HG03460 (cell line): Measurements from ENCODE around the gene MLC1.

Experiments
- ATAC-seq: cut with Tn5 transposase; IDR thresholded peaks from one replicate; pipeline ENCODE4 v1.9.1; 2021; ENCODE audit not compliant: unreplicated experiment

The MLC1 gene

DNA sequence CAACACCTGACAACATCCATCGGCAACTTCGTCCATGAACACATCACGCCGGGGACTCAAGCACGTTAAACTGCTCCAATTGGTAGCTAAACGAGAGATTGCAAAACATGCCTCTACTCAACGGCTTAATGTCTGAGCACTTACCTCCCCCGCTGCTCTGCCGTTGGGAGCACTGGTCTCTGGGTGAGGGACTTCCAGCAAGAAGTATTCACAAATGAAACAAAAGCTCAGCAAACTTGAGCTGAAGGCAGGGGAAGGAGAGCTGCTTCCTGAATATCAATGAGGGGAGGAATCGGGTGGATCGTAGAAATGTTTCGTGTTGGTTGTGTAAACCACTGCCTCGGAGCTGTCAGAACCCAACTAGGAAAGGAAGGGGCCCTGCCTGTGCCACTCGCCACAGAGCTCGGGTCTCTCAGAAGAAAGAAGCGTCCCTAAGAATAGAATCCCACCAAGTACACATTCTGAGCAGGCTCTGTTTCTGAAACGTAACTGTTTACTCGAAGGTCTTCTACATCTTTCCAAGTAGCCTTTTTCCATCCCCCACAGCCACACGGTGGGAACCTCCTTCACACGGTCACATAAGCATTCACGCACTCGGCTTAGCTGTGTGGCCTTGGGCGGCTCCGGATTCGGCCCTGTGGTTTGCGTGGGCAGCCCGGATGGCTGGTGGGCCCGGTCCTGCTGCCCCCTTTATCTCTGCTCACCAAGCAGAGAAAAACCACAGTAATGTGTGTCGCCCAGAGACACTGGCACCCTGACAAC lies at the start of gene MLC1:
Gene MLC1 (minus strand): TSS at position 216 of the 762 bp plus-strand sequence. CDS start 524 bp downstream, outside the sequence.
- no peak for ATAC-seq

DNA sequence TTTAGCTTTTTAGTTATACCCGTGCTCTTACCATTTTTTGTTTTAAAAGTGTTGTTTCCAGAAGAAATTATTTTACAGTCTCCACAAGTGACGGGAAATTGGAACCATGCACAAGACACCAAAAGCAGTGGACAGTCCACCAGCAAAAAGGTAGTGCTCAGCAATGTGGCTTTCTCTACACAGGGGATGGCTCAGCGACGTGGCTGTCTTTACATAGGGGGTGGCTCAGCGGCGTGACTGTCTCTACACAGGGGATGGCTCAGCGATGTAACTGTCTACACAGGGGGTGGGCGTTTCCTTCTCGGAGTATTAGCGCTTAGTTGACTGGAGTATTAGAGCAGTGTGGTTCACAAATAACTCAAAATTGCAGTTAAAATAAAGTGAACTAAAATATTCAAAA lies 49.3 kb upstream of the MLC1 start:
- no peak for ATAC-seq

DNA sequence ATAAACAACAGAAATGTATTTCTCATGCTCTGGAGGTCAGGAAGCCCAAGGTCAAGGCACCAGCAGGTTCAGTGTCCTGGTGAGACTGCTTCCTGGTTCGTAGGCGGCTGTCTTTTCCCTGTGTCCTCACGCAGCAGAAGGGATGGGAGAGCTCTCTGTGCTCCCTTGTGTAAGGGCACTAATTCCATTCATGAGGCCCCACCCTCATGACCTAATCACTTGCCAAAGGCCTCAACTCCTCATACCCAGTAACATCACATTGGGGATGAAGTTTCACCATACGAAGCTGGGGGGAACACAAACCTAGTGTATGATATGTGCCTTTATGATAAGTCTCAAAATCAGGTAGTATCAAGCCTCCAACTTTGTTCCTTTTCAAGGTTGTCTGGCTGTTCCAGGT lies 46.7 kb upstream of the MLC1 start:
- ATAC-seq = no peak

- ATAC-seq = no peak
Observed at GRCh38 chr22:50129121-50129736, 44.0 kb upstream of the MLC1 start.

GRCh38 chr22:50125029-50125428 lies 39.8 kb upstream of the MLC1 start:
- no peak for ATAC-seq

DNA sequence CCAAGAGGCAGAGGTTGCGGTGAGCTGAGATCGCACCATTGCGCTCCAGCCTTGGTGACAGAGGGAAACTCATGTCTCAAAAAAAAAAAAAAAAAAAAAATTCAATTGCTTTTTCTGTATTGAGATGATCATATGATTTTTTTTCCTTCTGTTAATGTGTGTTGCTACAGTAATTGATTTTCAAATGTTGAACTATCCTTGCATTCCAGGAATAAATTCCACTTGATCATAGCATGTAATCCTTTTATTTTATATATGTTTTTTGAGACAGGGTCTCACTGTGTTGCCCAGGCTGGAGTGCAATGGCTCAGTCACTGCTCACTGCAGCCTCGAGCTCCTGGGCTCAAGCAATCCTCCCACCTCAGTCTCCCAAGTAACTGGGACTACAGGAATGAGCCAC lies 37.9 kb upstream of the MLC1 start:
- ATAC-seq = no peak

- no peak for ATAC-seq
Observed at GRCh38 chr22:50121202-50121740, 36.0 kb upstream of the MLC1 start.

- no peak for ATAC-seq
Observed at GRCh38 chr22:50119768-50120251, 34.6 kb upstream of the MLC1 start.

GRCh38 chr22:50119169-50119767 lies 34.0 kb upstream of the MLC1 start:
- no peak for ATAC-seq

DNA sequence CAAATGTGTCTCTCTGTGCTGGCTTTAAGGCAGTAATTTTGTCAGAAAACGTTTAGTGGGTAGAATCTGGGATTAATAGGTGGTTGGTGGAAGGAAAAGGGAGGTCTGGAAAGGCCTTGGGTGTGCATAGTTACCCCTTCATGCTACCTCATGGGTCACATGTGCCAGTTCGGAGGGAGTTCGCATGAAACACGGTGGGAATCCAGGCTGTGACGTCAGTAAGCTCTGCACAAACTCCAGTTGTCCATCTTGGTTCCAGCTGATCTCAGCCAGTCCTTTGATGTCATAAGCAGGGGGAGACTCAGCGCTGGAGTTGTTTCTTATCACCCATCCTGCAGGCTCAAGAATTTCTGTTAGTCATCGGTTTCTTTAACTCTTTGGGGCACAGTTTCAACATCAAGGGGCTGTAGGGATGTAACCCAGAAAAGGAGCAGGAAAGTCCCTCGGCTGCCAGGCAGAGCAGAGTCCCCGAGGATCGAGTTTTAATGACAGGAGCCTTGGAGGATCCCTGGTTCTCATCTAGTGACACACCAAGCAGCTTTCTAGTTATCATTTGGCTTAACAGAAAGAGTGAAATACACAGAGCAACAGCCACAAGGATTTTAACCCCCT lies 33.4 kb upstream of the MLC1 start:
- ATAC-seq = no peak

DNA sequence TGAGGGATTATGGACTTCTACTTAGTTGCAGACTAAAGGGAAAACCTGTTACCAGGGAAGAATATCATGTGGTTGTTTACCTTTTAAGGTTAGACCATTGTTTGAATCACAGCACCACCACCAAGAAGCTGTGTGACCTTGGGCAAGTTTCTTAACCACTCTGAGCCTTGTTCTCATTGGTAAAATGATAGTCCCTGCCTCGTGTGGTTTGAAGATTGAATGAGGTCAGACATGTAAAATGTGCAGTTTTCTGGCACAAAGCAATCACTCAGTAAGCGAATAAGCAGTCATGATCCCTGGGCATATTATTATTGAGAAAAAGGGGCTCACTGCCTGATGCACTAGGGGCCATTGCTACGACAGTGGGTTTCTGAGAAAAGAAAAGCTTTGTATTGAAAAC lies 32.9 kb upstream of the MLC1 start:
- no peak for ATAC-seq

GRCh38 chr22:50117168-50117762 lies 32.0 kb upstream of the MLC1 start:
- no peak for ATAC-seq

DNA sequence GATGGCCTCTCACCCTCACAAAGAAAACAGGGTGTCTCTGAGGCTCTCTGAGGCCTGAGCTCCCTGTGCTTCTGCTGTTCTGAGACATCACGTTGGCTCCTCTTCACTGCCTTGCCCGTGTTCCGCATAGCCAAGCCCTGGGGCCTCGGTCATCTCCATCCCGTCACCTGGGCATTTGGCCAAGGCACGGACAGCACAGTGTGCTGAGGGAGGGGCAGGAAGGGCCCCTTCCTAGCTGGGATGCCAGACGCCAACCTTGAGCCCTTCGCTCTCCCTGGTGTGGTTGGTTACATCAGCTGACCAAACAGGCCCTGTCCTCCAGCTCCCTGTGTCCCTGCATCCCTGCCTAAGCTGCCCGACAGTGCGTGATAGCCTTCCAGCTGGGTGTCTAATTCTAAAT lies 30.5 kb upstream of the MLC1 start:
- no peak for ATAC-seq

DNA sequence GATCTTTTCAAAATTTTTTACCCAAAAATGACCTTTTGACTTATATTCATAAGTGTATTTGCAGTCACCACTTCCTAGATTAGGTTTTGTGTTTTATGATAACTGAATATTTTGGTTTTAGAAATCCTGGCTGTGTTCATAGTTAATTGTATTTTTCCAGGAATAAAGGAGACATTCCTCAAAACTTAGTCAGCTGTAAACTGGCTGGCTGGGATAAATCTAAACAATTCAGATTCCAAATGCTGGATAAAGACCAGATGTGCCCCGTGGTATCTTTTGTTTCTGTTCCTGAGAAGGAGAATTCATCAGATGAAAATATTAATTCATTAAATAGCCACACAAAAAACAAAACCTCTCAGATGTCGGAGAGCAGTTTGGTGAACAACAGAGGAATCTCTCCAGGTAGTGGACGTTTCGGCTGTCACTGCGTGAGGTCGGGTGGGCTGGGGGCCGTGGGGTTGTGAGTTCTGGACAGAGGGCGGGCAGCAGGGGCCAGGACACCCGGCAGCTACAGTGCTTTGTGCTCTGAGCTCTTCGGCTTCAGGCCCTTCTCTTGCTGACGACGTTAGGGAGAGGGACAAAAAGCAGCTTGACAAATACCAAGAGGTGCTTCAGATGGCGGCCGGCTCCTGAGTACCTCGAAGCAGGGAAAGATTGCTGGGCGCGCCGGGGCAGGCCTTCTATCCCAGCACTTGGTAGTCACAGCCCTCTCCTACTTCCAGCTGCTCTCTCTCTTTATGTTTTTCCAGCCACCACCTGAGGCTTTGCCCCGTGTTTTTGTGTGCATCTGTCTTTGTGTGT lies 29.2 kb upstream of the MLC1 start:
- ATAC-seq = no peak

DNA sequence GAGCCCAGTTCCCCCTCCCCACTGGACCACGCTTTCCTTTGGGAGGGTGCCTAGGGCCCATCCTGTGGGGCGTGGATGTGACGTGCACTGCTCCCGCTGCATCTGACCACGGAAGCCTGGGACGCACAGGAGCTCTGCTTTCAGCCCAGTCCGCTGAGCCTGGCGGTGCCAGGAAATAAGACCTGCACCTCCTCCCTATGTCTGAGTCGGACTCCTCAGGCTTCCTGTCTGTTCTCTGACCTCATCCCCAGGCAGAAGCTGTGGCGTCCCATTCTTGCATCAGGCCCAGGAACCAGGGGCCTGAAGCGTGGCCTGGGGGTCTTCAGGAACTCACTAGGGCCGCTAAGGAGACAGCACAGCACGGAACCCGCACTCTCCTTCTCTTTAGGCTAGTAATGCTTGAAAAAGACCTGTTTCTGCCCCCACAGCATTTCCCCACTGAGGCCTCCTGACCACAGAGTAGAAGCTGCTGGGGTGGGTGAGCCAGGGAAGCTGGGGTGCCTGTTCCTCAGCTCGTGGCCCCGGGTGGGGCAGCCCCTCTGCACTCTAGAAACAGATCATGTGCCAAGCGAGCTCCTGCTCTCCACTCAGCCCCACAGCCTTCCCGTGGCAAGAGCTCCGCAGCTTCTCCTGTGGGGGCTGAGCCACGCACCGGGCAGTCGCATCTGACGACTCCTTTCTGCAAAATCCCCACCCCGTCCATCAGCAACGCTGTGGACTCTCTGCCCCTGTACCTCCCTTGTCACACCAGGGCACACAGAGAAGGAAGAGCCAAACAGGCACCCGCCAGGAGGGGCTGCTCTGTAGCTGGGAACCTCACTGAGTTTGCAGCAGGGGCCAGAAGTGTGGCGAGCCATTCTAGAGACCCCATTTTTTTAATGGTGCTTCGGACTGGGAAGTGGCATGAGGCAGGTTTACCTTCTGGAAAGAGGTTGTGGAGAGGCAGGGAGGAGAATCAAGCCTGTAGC lies 27.2 kb upstream of the MLC1 start:
- ATAC-seq = no peak

GRCh38 chr22:50111056-50111455 lies 25.8 kb upstream of the MLC1 start:
- ATAC-seq = no peak

GRCh38 chr22:50107529-50107928 lies 22.3 kb upstream of the MLC1 start:
- no peak for ATAC-seq

- no peak for ATAC-seq
Observed at GRCh38 chr22:50105208-50106100, 20.2 kb upstream of the MLC1 start.
